K562 (cell line): ENCODE results near the gene PTPN20.

Experiments
- ARNT ChIP-seq, 2 experiments: fragments of 450-650 bp; IDR thresholded peaks; 2 replicates each; pipeline ENCODE4 v1.6.1; 2016; ENCODE audit warnings: mild to moderate bottlenecking in 1 of 2
- MEF2A ChIP-seq: IDR thresholded peaks from 2 replicates; pipeline ENCODE4 v1.6.1; 2011; ENCODE audit warnings: low read depth, mild to moderate bottlenecking, low read length, moderate library complexity; ENCODE audit not compliant: control insufficient read depth

DNA sequence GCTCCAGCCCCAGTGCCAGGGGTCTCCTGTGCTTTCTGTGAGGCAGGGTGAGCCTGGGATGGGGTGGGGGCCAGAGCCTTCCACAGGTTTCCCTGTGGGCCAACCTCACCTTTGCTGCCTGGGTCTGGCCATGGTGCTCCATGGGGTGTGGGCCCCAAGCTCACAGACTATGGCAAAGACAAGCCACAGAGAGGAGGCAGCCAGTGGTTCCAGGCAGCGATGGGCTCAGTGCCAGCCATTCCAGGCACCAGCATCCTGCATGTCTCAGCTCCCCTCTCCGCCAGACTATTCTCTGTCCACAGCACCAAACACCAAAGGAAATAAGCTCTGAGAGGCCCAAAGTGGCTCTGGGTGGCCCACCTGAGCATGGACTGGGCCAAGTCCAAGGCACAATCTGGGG is 133.5 kb downstream of the PTPN20 start:
- no peak for TF ChIP-seq ARNT (IDR thresholded peaks at IDR 0.05)
- no peak for TF ChIP-seq MEF2A
